OCI-LY3 (cell line): ENCODE results near the gene MRPL16.

Experiments
- CTCF ChIP-seq: fragments of 200-600, 300-600 bp; sonication (generic); IDR thresholded peaks from 2 replicates; pipeline ENCODE4 v1.5.1; 2014; ENCODE audit warnings: antibody characterized with exemption, low read length, low read depth
- EZH2phosphoT487 ChIP-seq: fragments of 200-600 bp; shearing (Covaris generic); IDR thresholded peaks from 2 replicates; pipeline ENCODE4 v1.6.1; 2018; ENCODE audit warnings: antibody characterized with exemption, mixed run types, low read depth

- TF ChIP-seq CTCF (no peak), EZH2phosphoT487 (no peak)
Measured at GRCh38 chr11:59760771-59761170, 49.8 kb downstream of the MRPL16 start.
